ENCODE measurements around the gene CTIF.
"Not testable (repeated sequence)": the region's sequence is repeated elsewhere in the genome, so short reads cannot be mapped to it uniquely, and the experiment has no call there.

Gene CTIF

GRCh38 chr18:48538531-48539405 is at the start of gene CTIF:
Gene CTIF (plus strand): TSS chr18:48539031. CDS start chr18:48619566, 80,535 bp downstream.
- in situ Hi-C loops (cut with HindIII; ENCODE audit: low sequenced_read_pairs), result no loop called here

- in situ Hi-C loops (cut with HindIII; ENCODE audit: low sequenced_read_pairs), result no loop called here
These were observed 48.1 kb upstream of the CTIF start for GRCh38 chr18:48490641-48491293.

- in situ Hi-C loops (cut with HindIII; ENCODE audit: low sequenced_read_pairs), result no loop called here
These were observed 46.0 kb upstream of the CTIF start for GRCh38 chr18:48492880-48493279.

- in situ Hi-C loops (cut with HindIII; ENCODE audit: low sequenced_read_pairs), result no loop called here
These were observed 45.2 kb upstream of the CTIF start for GRCh38 chr18:48493434-48494230.

GRCh38 chr18:48497863-48498262 is 41.0 kb upstream of the CTIF start:
- in situ Hi-C loops (cut with HindIII; ENCODE audit: low sequenced_read_pairs), result no loop called here

GRCh38 chr18:48500517-48500916 is 38.3 kb upstream of the CTIF start:
- in situ Hi-C loops (cut with HindIII; ENCODE audit: low sequenced_read_pairs), result no loop called here

GRCh38 chr18:48502906-48503305 is 35.9 kb upstream of the CTIF start:
- in situ Hi-C loops (cut with HindIII; ENCODE audit: low sequenced_read_pairs), result no loop called here

GRCh38 chr18:48504819-48505218 is 34.0 kb upstream of the CTIF start:
- in situ Hi-C loops (cut with HindIII; ENCODE audit: low sequenced_read_pairs), result no loop called here

GRCh38 chr18:48506983-48507568 is 31.8 kb upstream of the CTIF start:
- in situ Hi-C loops (cut with HindIII; ENCODE audit: low sequenced_read_pairs), result not testable (repeated sequence)

- in situ Hi-C loops (cut with HindIII; ENCODE audit: low sequenced_read_pairs), result not testable (repeated sequence)
These were observed 26.3 kb upstream of the CTIF start for GRCh38 chr18:48512498-48512897.

- in situ Hi-C loops (cut with HindIII; ENCODE audit: low sequenced_read_pairs), result no loop called here
These were observed 24.0 kb upstream of the CTIF start for GRCh38 chr18:48514786-48515185.

GRCh38 chr18:48517048-48517447 is 21.8 kb upstream of the CTIF start:
- in situ Hi-C loops (cut with HindIII; ENCODE audit: low sequenced_read_pairs), result no loop called here

- in situ Hi-C loops (cut with HindIII; ENCODE audit: low sequenced_read_pairs), result no loop called here
These were observed 19.3 kb upstream of the CTIF start for GRCh38 chr18:48519431-48520100.

- in situ Hi-C loops (cut with HindIII; ENCODE audit: low sequenced_read_pairs), result no loop called here
These were observed 17.1 kb upstream of the CTIF start for GRCh38 chr18:48521723-48522122.

- in situ Hi-C loops (cut with HindIII; ENCODE audit: low sequenced_read_pairs), result no loop called here
These were observed 13.2 kb upstream of the CTIF start for GRCh38 chr18:48525671-48526070.

GRCh38 chr18:48527461-48527860 is 11.4 kb upstream of the CTIF start:
- in situ Hi-C loops (cut with HindIII; ENCODE audit: low sequenced_read_pairs), result no loop called here

GRCh38 chr18:48528861-48529260 is 10.0 kb upstream of the CTIF start:
- in situ Hi-C loops (cut with HindIII; ENCODE audit: low sequenced_read_pairs), result no loop called here

- in situ Hi-C loops (cut with HindIII; ENCODE audit: low sequenced_read_pairs), result no loop called here
These were observed 9.0 kb upstream of the CTIF start for GRCh38 chr18:48529796-48530195.

- in situ Hi-C loops (cut with HindIII; ENCODE audit: low sequenced_read_pairs), result no loop called here
These were observed 8.3 kb upstream of the CTIF start for GRCh38 chr18:48530399-48531081.

GRCh38 chr18:48531082-48531403 is 7.8 kb upstream of the CTIF start:
- in situ Hi-C loops (cut with HindIII; ENCODE audit: low sequenced_read_pairs), result no loop called here

Measured in endothelial cell of hepatic sinusoid (primary cell).